Activated CD4-positive, CD25-positive, alpha-beta regulatory T cell treated with anti-CD3 and anti-CD28 coated beads, Interleukin-2, amount 50 U/mL, for 16 hours (primary cell): ENCODE data around the gene EPN3.

Experiments
- DNase-seq: peaks from one replicate; pipeline ENCODE4 v3.0.0-alpha.2; 2020; ENCODE audit warnings: low read depth, low spot score

EPN3 gene

DNA sequence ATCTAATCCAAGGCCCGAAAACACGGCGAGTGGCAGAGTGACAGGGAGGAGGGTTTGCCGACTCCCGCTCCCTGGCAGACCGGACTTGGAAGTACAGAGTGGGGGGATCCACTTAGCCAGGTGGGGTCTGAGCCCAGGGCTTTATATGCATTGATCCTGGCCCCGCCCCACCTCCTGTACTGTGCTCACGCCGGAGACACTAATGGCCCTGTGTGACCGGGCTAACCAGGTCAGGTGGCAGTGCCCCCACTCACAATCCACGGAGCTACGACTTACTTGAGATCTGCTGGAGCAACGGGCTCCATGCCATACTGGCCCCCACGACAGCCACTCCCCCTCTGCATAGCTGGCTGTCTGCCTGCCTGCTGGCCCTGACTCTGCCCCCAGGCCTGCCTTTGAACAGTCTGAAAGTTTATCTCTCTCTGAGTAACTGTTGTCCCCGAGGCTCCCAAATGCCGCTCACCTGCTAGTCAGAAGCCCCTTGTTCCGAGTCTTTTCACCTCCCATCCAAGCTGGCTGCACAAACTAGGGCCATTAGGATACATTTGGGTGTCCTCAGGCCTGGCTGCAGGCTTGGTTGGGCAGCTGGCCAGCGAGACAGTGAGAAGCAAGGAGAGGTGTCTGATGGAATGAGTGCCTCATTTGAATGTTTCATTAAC lies 56.0 kb downstream of the EPN3 start:
- no peak for DNase-seq

GRCh38 chr17:50589095-50589705 lies 56.7 kb downstream of the EPN3 start:
- DNase-seq, result no peak

GRCh38 chr17:50590946-50591737 lies 58.6 kb downstream of the EPN3 start:
- no peak for DNase-seq

- DNase-seq, result no peak
Observed at GRCh38 chr17:50593321-50593720, 60.8 kb downstream of the EPN3 start.
